Raji (cell line): ENCODE results near the gene IL31.

Experiments used
- POLR2A ChIP-seq: IDR thresholded peaks from 2 replicates; pipeline ENCODE4 v1.6.1; 2011; ENCODE audit warnings: low read depth, low read length, control low read depth; ENCODE audit not compliant: insufficient read depth

The IL31 gene

DNA sequence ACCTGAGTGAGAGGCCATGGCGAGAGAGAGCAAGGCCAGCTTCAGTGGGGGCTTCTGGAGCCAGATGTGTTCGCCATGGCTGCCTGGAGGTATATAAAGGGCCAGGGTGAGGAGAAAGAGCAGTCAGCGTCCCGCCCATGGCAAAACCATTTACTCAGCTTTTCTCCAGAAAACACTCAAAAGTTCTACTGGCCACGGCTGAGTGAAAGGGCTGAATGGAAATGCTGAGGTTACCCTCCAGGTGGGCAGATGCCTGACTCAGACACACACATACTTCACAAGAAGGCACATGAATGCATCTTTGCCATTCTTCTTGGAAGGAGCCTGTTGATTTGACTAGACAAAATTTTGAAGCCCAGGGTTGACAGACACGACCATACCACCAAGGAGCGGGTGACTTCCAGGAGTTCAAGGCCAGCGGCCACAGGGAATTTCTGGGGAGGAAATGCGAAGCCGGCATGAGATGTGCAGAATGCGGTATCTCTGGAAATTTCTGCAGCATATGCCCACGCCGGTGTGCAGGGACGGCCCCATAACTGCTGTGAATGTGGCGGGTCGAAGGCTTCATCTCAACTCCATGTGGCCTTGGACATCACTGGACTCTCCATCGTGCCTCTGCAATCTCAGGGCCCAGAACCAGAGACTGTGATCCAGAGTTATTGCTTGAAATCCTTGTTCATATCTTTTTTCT is at the start of gene IL31:
Gene IL31, minus strand, starts transcription at position 67 of the 691 bp plus-strand sequence. Its CDS starts 49 bp downstream, at position 18.
- TF ChIP-seq POLR2A = no peak

DNA sequence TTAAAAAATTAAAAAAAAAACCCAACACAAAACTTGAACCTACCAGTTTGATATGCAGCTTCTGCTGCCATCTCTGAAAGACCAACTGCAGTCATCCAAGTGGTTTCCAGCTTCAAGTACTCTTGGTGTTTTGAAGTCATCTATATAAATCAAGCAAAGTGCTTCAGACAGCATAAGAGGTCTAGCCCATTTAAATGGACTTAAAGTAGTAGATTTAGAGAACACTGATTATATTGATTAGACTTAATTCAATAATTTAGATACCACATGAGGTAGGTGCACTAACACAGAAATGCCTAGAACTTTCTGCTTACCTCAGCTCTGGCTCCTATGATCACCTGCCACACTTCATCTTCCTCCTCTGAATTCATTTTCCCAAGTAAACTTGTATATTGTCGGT is 42.4 kb upstream of the IL31 start:
- TF ChIP-seq POLR2A = no peak

DNA sequence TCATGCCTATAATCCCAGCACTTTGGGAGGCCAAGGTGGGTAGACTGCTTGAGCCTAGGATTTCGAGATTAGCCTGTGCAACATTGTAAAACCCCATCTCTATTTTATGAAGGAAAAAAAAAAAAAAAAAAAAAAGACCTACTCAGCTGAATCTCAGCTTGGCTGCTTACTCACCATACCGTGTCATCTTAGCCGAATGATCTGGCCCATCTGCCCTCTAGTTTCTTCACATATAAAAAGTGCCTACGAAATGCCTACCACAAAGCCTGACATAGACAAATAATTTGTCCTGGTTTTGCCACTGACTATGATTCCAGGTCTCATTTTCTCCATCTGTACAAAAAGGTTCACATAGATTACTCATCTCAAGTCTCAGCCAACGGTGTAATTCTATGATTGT is 41.8 kb upstream of the IL31 start:
- TF ChIP-seq POLR2A = no peak

DNA sequence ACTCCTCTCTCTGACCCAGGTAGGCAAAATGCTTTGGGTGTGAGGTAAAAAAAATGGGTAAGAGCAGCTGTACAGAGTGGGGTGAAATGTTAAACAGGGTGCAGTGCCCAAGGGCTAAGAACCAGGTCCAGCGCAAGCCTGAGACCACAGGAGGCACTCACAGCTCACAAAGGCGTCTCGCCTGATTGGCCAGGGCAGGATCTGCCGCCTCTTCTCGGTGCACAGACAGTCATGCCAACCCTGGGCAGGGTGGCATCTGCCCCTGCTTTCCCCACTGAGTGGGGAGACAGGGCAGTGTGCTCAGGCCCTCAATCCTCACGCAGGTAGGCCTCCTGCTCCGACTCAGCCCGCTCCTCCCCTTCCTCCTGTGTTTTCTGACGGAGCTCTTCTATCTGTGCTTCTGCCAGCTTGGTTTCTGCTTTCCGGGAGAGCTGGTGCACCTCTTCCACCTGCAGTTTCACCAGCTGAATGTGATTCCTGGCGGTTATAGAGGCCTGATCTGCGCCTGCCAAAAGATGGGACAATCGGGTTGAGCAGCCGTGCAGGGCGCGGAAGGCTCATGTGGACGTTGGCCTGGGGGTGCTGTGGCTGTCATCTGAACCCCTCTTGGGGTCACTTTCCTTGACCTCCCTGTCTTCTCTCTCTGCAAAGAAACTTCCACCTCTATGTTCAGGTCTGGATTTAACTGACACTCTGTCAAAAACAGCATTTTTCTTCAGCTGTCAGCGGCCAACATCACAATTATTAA is 34.2 kb upstream of the IL31 start:
- no peak for TF ChIP-seq POLR2A

DNA sequence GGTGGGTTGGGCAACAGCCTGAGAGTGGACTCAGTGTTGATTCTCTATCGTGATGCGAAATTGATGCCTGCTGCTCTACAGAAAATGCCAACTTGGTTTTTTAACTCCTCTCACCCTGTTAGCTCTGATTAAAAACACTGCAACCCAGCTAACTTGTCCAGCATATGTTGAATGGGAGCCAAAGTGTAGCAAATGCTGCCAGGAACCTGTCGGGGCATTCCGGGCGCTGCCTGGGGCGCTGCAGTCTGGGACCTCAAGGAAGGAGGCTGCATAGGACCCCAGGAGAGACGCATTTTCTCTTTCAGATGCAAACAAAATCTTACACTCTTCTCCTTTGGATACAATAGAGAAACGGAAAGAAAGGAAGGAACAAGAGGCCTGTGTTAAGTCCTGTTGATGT is 33.4 kb upstream of the IL31 start:
- no peak for TF ChIP-seq POLR2A

DNA sequence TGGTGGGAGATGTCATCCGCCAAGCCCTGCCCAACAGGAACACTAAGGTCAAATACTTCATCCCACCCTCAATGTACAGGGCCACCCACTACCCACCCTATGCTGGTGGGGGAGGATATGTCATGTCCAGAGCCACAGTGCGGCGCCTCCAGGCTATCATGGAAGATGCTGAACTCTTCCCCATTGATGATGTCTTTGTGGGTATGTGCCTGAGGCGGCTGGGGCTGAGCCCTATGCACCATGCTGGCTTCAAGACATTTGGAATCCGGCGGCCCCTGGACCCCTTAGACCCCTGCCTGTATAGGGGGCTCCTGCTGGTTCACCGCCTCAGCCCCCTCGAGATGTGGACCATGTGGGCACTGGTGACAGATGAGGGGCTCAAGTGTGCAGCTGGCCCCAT is 33.0 kb upstream of the IL31 start:
- no peak for TF ChIP-seq POLR2A

DNA sequence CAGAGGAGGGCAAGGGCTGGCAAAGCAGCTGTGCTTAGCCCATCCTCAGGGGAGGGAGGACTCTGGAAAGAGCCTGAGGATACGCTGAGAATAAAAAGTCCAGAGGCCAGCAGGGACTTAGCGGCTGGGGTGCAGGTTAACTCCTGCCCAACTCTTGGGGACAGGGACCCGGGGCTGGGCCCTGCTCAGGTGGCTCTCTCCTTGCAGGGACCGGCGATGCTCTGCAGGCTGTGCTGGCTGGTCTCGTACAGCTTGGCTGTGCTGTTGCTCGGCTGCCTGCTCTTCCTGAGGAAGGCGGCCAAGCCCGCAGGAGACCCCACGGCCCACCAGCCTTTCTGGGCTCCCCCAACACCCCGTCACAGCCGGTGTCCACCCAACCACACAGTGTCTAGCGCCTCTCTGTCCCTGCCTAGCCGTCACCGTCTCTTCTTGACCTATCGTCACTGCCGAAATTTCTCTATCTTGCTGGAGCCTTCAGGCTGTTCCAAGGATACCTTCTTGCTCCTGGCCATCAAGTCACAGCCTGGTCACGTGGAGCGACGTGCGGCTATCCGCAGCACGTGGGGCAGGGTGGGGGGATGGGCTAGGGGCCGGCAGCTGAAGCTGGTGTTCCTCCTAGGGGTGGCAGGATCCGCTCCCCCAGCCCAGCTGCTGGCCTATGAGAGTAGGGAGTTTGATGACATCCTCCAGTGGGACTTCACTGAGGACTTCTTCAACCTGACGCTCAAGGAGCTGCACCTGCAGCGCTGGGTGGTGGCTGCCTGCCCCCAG is 32.3 kb upstream of the IL31 start:
- no peak for TF ChIP-seq POLR2A

DNA sequence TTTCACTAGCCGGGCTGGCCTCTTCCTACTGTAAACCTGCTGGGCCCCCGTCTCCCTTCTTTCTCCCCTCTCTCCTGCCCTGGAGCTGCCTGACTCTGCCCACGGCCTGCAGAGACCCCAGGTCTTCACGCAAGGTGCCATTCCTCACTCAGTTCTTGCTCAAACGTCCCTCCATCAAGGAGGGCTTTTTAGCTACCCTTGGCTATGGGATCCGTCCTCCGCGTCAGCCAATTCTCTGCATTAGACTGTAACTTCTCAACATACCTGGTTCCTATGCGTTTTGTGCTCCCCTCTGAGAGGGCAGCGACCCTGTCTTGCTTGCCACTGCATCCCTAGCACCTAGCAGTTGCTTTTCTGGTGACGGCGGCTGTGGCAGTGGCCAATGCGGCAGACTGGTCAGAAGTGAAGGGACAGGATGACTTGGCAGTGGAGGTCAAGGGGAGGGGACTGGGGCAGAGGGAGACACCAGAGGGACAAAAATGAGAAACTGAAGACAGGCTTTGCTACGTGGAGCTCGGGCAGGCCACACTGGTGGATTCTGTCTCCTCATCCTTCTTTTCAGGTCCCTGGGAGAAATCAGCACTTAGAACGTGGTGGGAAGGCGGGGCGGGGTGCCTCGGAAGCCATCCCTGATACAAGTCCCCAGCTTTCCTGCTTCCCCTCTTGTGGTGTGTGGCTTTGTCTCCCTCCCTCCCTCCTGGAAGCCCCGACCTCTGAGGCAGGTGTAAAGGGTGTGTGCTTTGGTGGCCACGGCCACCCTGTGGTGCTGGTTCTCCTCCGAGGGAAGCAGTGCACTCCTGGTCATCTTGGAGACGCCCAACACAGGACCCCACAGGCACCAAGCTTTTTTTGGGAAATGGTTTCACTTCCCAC is 31.3 kb upstream of the IL31 start:
- TF ChIP-seq POLR2A = no peak

DNA sequence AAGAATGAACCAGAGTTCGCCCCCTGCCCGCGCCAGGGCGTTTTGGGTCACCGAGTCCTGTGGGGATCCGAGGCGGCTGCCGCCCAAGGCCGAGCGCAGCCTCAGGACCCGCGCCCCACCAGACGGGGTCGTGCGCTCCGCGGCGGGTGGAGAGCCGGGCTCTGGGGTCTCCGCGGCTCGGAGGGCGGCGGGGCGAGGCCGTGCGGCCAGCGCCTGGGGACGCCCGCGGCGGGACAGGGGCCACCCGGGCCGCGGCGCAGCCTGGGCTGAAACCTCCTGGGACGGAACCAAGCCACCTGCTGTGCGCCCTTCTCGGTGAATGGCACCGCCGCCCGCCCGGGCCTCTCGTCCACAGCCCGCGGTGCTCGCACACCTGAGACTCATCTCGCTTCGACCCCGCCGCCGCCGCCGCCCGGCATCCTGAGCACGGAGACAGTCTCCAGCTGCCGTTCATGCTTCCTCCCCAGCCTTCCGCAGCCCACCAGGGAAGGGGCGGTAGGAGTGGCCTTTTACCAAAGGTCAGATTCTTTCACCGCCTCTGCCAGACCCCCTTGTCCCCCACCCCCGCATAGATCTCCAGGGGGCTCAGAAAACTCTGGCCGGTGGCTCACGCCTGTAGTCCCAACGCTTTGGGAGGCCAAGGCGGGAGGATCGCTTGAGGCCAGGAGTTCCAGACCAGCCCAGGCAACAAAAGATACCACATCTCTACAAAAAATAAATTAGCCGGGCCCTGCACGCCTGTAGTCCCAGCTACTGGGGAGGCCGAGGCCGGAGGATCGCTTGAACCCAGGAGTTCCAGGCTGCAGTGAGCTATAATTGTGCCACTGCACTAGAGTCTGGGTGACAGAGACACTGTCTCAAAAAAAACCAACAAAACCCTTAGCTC is 30.4 kb upstream of the IL31 start:
- no peak for TF ChIP-seq POLR2A

DNA sequence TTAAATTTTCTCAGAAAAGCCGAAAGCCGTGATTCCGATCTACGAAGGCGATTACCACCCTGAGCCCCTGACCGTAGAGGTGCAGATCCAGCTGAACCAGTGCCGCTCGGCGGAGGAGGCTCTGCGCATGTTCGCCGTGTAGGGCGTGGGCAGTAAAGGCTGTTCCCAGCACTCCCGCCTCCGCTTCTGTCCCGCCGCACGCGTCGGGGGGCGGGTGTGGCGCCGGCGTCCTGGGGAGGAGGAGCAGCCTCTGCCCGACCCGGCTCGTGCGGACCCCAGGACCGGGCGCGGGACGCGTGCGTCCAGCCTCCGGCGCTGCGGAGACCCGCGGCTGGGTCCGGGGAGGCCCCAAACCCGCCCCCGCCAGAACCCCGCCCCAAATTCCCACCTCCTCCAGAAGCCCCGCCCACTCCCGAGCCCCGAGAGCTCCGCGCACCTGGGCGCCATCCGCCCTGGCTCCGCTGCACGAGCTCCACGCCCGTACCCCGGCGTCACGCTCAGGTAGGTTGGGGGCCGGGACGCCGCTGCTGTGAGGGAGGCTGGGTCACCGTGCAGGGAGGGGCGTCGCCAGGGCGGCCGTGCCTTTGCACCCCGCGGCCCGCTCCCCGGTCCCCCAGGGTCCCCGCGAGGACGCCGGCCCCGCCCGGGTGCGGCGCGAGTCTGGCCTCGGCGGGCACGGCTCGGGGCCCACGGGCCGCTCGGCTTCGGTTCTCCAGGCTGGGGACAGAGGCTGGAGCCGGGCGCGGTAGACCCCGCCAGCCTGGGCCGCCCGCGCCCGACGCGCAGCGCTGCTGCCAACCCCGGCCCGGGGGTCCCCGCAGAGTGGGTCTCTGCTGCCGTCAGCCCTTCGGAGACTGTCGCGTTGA is 29.5 kb upstream of the IL31 start, which contains the start of gene B3GNT4:
Gene B3GNT4, plus strand, starts transcription at position 409 of the 866 bp plus-strand sequence. CDS start 910 bp downstream, outside the sequence.
- TF ChIP-seq POLR2A = no peak

DNA sequence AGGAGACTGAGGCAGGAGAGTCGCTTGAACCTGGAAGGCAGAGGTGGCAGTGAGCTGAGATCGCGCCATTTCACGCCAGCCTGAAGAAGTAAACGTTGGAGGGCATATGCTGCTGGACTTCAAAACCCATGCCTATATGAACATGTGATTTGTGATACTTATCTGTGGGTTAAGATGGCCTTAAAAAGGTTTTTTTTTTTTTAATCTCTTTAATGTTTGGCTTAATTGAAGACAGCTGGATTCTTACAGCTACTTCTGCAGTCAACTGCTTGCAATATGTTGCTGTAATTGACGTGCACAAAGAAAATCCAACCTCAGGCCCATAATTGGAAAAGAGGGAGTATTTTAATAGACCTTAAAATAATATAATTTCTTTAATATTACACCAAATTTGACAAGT is 28.0 kb upstream of the IL31 start:
- no peak for TF ChIP-seq POLR2A

DNA sequence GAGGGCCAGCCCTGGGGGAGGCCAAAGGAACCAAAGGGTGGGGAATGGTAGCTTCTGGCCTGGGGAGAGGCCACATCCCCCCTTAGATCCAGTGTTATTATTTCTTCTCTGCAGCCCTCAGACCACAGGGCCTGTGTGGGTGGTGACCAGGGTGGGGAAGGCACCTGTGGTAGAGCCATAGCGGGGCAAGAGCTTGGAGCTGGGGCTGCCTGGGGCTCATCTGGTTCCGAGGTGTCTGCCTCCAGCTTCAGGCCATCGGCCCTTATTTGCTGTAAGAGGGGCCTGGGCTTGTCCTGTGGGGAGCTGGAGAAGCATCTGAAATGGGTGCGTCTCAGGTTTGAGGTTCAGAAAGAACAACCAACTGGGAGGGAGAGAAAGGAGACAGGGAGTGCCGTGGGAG is 27.4 kb upstream of the IL31 start:
- TF ChIP-seq POLR2A = no peak

DNA sequence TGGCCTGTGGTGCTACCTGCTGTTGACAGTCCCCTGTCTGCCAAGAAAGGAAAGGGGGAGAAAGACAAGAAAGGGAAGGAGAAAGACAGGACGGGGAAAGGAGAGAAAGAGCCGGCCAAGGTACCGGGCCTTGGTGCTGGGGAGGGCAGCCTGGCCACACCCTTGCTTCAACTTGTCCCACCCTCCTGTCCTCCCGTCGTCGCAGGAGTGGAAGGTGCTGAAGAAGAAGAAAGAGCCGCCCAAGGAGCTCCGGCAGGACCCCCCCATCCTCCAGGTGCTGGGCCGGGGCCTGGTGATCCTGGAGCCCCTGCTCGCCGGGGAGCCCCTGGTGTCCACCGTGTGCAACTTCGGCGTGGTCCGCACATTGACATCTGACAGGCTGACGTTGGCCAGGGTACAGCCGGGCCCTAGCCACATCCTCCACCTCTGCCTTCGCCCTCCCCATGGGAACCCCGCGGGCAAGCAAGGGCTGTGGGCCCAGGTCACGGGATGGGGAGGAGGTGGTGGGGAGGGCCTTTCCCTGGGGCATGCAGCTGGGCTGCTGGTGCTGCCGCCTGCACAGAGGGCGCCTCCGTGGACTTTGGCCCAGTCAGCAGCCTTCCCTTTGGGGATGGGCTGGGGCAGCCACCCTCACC is 26.6 kb upstream of the IL31 start:
- TF ChIP-seq POLR2A = no peak
